ENCODE data around the gene BAHD1.

GRCh38 chr15:40516322-40516721 lies 75.6 kb downstream of the BAHD1 start:
- TF ChIP-seq CTCF (IDR thresholded peaks at IDR 0.05), result no peak
- TF ChIP-seq POLR2AphosphoS5 (IDR thresholded peaks at IDR 0.05), result no peak
- no peak for TF ChIP-seq POLR2A (IDR thresholded peaks at IDR 0.05)
